Measurements from ENCODE around the gene KLF11. TPM values are rescaled to one million over a fixed set of nuclear protein-coding genes. Genes with fewer than 3 reads are reported as not detected.

Gene KLF11
- polyA plus RNA-seq, 1 donor from 2014 or later = 5.7 TPM

DNA sequence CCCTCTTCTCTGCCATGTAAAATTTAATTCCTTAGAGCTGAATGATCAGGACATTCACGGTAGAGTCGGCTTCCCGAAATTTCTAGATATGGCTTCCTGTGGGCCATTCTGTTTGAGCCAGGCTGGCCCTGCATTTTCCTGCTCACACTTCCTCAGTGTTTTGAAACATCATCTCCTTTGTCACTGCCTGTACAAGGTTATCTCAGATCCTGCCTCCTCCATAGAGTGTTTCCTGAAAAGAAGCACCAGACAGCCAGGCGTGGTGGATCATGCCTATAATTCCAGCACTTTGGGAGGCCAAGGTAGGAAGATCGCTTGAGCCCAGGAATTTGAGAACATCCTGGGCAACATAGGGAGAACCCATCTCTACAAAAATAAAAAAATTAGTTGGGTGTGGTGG is 48.3 kb upstream of the KLF11 start:
- Histone ChIP-seq H3K4me2 (ENCODE audit: low read length) (no peak overlapping the region), H3K4me3 (ENCODE audit: low read length) (no peak overlapping the region), H3K9me3 (ENCODE audit: low read length) (no peaks in the 10 kb centered on the region), H3K9me2 (ENCODE audit: insufficient read depth, low read length) (no peaks in the 10 kb centered on the region), H3K27ac (ENCODE audit: low read length) (peak overlapping the region; percentile 63), H3K27me3 (ENCODE audit: insufficient read depth, low read depth, low read length) (no peaks in the 10 kb centered on the region), H4K20me1 (ENCODE audit: insufficient read depth) (no peaks in the 10 kb centered on the region), H3K79me2 (replicated peaks; ENCODE audit: insufficient read depth, low read length) (no peaks in the 10 kb centered on the region), H3K36me3 (ENCODE audit: insufficient read depth, low read length) (peaks cover 7% of the 10 kb centered on the region), H2AFZ (ENCODE audit: low read depth, low read length) (no peak overlapping the region), H3K9ac (ENCODE audit: low read length) (no peak overlapping the region), H3F3A (ENCODE audit: insufficient read depth, low read length, poor library complexity, severe bottlenecking) (no peaks in the 10 kb centered on the region)
- TF ChIP-seq EZH2 (IDR thresholded peaks at IDR 0.05; ENCODE audit: borderline replicate concordance, insufficient read depth, low read length, poor library complexity, severe bottlenecking) (no peak), CTCF (IDR thresholded peaks at IDR 0.05; ENCODE audit: poor library complexity, severe bottlenecking) (no peak), MXI1 (conservative IDR thresholded peaks at IDR 0.05; ENCODE audit: poor library complexity, severe bottlenecking) (no peak), SMC3 (conservative IDR thresholded peaks at IDR 0.05; ENCODE audit: poor library complexity) (no peak), TAF1 (IDR thresholded peaks at IDR 0.05; ENCODE audit: low read depth) (no peak), EP300 (conservative IDR thresholded peaks at IDR 0.05; ENCODE audit: poor library complexity, severe bottlenecking) (no peak), POLR2AphosphoS5 (IDR thresholded peaks at IDR 0.05) (no peak), RAD21 (conservative IDR thresholded peaks at IDR 0.05) (no peak)
- TF ChIP-seq, protein P1, sequence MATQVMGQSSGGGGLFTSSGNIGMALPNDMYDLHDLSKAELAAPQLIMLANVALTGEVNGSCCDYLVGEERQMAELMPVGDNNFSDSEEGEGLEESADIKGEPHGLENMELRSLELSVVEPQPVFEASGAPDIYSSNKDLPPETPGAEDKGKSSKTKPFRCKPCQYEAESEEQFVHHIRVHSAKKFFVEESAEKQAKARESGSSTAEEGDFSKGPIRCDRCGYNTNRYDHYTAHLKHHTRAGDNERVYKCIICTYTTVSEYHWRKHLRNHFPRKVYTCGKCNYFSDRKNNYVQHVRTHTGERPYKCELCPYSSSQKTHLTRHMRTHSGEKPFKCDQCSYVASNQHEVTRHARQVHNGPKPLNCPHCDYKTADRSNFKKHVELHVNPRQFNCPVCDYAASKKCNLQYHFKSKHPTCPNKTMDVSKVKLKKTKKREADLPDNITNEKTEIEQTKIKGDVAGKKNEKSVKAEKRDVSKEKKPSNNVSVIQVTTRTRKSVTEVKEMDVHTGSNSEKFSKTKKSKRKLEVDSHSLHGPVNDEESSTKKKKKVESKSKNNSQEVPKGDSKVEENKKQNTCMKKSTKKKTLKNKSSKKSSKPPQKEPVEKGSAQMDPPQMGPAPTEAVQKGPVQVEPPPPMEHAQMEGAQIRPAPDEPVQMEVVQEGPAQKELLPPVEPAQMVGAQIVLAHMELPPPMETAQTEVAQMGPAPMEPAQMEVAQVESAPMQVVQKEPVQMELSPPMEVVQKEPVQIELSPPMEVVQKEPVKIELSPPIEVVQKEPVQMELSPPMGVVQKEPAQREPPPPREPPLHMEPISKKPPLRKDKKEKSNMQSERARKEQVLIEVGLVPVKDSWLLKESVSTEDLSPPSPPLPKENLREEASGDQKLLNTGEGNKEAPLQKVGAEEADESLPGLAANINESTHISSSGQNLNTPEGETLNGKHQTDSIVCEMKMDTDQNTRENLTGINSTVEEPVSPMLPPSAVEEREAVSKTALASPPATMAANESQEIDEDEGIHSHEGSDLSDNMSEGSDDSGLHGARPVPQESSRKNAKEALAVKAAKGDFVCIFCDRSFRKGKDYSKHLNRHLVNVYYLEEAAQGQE (IDR thresholded peaks at IDR 0.05; ENCODE audit: borderline replicate concordance) = no peak

- TF ChIP-seq TAF1 (IDR thresholded peaks at IDR 0.05; ENCODE audit: low read depth) (no peak), CTCF (IDR thresholded peaks at IDR 0.05; ENCODE audit: poor library complexity, severe bottlenecking) (no peak), EZH2 (IDR thresholded peaks at IDR 0.05; ENCODE audit: borderline replicate concordance, insufficient read depth, low read length, poor library complexity, severe bottlenecking) (no peak)
- H3K9me3 ChIP-seq (ENCODE audit: low read length) = no peaks in the 10 kb centered on the region
- peak overlapping the region; percentile 63 for H3K27ac ChIP-seq (ENCODE audit: low read length)
- no peaks in the 10 kb centered on the region for H3K27me3 ChIP-seq (ENCODE audit: insufficient read depth, low read depth, low read length)
- H2AFZ ChIP-seq (ENCODE audit: low read depth, low read length) = no peak overlapping the region
- peaks cover 7% of the 10 kb centered on the region for H3K36me3 ChIP-seq (ENCODE audit: insufficient read depth, low read length)
- H3F3A ChIP-seq (ENCODE audit: insufficient read depth, low read length, poor library complexity, severe bottlenecking) = no peaks in the 10 kb centered on the region
- H3K79me2 ChIP-seq (replicated peaks; ENCODE audit: insufficient read depth, low read length) = no peaks in the 10 kb centered on the region
- no peaks in the 10 kb centered on the region for H3K9me2 ChIP-seq (ENCODE audit: insufficient read depth, low read length)
- H4K20me1 ChIP-seq (ENCODE audit: insufficient read depth) = no peaks in the 10 kb centered on the region
- H3K4me2 ChIP-seq (ENCODE audit: low read length) = no peak overlapping the region
- no peak overlapping the region for H3K9ac ChIP-seq (ENCODE audit: low read length)
- no peak overlapping the region for H3K4me3 ChIP-seq (ENCODE audit: low read length)
Measured at GRCh38 chr2:9996321-9996720, 47.0 kb upstream of the KLF11 start.
